ENCODE measurements around the gene VTA1. TPM values are rescaled to one million over a fixed set of nuclear protein-coding genes. Genes with fewer than 3 reads are reported as not detected.

The VTA1 gene
- total RNA-seq, 6 experiments from 2014 or later: 17.3 to 43.0 (median 23.4) TPM

DNA sequence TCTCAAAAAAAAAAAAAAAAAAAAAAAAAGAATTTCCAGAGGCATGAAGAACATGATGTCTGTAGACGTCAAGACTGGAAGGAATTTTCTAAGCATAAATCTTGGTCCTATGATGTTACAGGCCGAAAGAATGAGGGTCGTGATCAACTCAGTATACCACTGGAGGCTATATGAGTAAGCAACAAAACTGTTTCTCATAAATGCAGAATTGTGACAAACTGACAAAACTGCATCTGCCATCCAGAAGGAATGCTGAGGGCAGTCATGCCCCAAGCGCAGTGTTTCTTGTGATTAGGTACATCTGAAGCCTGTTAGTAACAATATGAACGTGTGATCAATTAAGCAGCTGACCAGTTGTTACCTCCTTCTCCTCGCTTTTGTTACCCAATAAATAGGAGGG lies 111.2 kb downstream of the VTA1 start:
- no peaks in the 10 kb centered on the region for H3K9me3 ChIP-seq
- DNase-seq (no peak), ATAC-seq (peak; percentile 4 to 34 (median 12))
- intact Hi-C loops (cut with DNase I): no loop called here
- 62% methylated on average over 4 of the region's 6 CpGs for WGBS (ENCODE audit: insufficient coverage, low coverage, low lambda C conversion rate, missing lambda C conversion rate)
- H3K4me3 ChIP-seq: peak overlapping the region; percentile 7 to 49 (median 45)
- H3K4me1 ChIP-seq: peaks cover 0 to 16% (median 6%) of the 10 kb centered on the region in 4 donors
- TF ChIP-seq, protein P1, sequence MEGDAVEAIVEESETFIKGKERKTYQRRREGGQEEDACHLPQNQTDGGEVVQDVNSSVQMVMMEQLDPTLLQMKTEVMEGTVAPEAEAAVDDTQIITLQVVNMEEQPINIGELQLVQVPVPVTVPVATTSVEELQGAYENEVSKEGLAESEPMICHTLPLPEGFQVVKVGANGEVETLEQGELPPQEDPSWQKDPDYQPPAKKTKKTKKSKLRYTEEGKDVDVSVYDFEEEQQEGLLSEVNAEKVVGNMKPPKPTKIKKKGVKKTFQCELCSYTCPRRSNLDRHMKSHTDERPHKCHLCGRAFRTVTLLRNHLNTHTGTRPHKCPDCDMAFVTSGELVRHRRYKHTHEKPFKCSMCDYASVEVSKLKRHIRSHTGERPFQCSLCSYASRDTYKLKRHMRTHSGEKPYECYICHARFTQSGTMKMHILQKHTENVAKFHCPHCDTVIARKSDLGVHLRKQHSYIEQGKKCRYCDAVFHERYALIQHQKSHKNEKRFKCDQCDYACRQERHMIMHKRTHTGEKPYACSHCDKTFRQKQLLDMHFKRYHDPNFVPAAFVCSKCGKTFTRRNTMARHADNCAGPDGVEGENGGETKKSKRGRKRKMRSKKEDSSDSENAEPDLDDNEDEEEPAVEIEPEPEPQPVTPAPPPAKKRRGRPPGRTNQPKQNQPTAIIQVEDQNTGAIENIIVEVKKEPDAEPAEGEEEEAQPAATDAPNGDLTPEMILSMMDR (IDR thresholded peaks at IDR 0.05): no peak
- no peak for TF ChIP-seq POLR2A (IDR thresholded peaks at IDR 0.05)
- no peaks in the 10 kb centered on the region for H3K27me3 ChIP-seq
- H3K36me3 ChIP-seq: no peaks in the 10 kb centered on the region
- peak overlapping the region; percentile 42 to 81 (median 79) for H3K27ac ChIP-seq

DNA sequence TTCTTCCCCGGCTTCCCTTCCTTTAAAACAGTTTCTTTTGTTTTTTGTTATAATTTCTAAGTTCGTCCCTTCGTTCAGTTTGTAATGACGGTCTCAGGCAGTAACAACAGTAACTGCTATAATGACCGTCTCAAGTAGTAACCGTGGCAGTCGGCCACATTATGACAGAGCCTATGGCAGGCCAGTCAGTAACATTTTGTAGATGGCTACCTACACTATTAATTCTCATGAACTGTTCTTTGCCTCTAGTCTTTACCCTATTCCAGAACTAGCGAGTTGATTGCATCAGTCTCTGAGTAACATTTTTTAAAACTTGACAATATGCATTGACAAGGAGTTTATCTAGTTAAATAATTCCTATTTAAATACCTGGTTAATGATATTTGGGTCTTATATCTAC lies 111.7 kb downstream of the VTA1 start:
- H3K9me3 ChIP-seq: no peaks in the 10 kb centered on the region
- peak overlapping the region; percentile 42 to 81 (median 79) for H3K27ac ChIP-seq
- no peak for TF ChIP-seq POLR2A (IDR thresholded peaks at IDR 0.05)
- TF ChIP-seq, protein P1 (IDR thresholded peaks at IDR 0.05): no peak
- WGBS (ENCODE audit: insufficient coverage, low coverage, low lambda C conversion rate, missing lambda C conversion rate): 28% methylated on average over 8 of the region's 8 CpGs
- peaks cover 0 to 16% (median 6%) of the 10 kb centered on the region in 4 donors for H3K4me1 ChIP-seq
- H3K36me3 ChIP-seq: no peaks in the 10 kb centered on the region
- intact Hi-C loops (cut with DNase I): no loop called here
- ATAC-seq: peak; percentile 58 to 71 (median 66)
- H3K27me3 ChIP-seq: no peaks in the 10 kb centered on the region
- DNase-seq: no peak
- H3K4me3 ChIP-seq: peak overlapping the region; percentile 7 to 49 (median 45)

DNA sequence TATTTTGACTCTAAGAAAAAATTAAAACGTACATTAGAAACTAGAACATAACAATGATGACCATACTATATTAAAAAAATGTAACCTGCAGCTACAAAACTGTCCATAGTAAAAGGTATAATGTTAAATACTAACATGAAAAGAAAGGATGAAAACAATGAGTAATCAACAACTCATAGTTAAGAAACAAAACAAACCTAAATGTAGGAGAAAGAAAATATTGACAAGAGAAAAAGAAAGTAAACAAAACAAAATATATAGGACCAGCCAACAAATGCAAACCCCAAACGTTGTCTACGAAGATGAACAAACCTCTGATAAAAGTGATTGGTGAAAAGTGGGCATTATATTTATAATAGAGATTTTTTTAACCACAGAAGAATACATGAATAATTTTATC lies 113.7 kb downstream of the VTA1 start:
- ATAC-seq (no peak), DNase-seq (no peak)
- no peak overlapping the region for H3K4me3 ChIP-seq
- no peak for TF ChIP-seq POLR2A (IDR thresholded peaks at IDR 0.05)
- TF ChIP-seq, protein P1 (IDR thresholded peaks at IDR 0.05): no peak
- H3K27me3 ChIP-seq: no peaks in the 10 kb centered on the region
- no peak overlapping the region for H3K27ac ChIP-seq
- no peaks in the 10 kb centered on the region for H3K9me3 ChIP-seq
- no peaks in the 10 kb centered on the region for H3K36me3 ChIP-seq
- peaks cover 0 to 18% (median 2%) of the 10 kb centered on the region in 4 donors for H3K4me1 ChIP-seq
- 82% methylated on average over 3 of the region's 3 CpGs for WGBS (ENCODE audit: insufficient coverage, low coverage, low lambda C conversion rate, missing lambda C conversion rate)
- intact Hi-C loops (cut with DNase I): no loop called here

DNA sequence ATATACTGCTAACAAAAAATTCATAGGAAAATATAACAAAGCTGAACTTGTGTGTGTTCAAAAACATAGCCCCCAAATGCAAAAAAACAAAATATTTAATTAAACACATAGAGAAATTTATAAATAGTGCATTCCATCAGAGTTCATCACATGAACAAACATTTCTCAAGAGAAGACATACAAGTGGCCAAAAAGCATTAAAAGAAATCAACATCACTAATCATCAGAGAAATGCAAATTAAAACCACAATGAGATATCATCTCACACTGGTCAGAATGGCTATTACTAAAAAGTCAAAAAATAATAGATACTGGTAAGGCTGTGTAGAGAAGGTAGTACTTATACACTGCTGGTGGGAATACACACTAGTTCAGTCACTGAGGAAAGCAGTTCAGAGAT lies 115.2 kb downstream of the VTA1 start:
- DNase-seq: no peak

More for the DNA sequence above, 115.2 kb downstream of the VTA1 start:
- no peaks in the 10 kb centered on the region for H3K27me3 ChIP-seq
- no peak for TF ChIP-seq POLR2A (IDR thresholded peaks at IDR 0.05)
- TF ChIP-seq, protein P1 (IDR thresholded peaks at IDR 0.05): no peak
- no peak overlapping the region for H3K4me3 ChIP-seq
- no peak overlapping the region for H3K27ac ChIP-seq
- intact Hi-C loops (cut with DNase I): no loop called here
- no peak for ATAC-seq
- H3K9me3 ChIP-seq: no peaks in the 10 kb centered on the region
- H3K4me1 ChIP-seq: peaks cover 0 to 10% (median 0%) of the 10 kb centered on the region in 4 donors
- no peaks in the 10 kb centered on the region for H3K36me3 ChIP-seq
